ENCODE data around the gene CAMK4. TPM values are rescaled to one million over a fixed set of nuclear protein-coding genes. Genes with fewer than 3 reads are reported as not detected.

Gene CAMK4
- total RNA-seq, 1 experiment from 2014 or later, result 6.3 TPM

DNA sequence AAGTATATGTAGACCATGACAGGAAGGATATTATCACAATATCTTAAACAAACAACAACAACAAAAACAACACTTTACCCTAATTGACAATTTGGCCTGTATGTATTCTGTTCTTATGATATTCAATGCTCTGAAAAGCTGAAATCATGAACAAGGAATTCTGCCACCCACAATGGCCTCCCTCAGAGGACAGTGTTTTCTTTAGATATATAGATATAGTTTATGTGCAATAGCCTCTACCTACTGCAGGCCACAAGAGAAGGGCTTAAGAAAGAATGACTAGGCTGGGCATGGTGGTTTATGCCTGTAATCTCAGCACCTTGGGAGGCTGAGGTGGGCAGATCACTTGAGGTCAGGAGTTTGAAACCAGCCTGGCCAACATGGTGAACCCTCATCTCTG is 183.4 kb downstream of the CAMK4 start:
- no peak overlapping the region for H2BK120ac ChIP-seq (ENCODE audit: low read depth, low read length, poor library complexity, severe bottlenecking)
- H3K23ac ChIP-seq (ENCODE audit: insufficient read length, low read depth, low read length), result no peak overlapping the region
- no peak overlapping the region for H2BK15ac ChIP-seq (ENCODE audit: low read depth, low read length)
- DNase-seq, result no peak
- H3K27ac ChIP-seq (ENCODE audit: insufficient read length, low read depth, low read length), result no peak overlapping the region
- no peak overlapping the region for H4K8ac ChIP-seq (replicated peaks; ENCODE audit: insufficient read length, low read depth, low read length)
- Mint-ChIP-seq H3K27me3 (ENCODE audit: low read depth) (no peaks in the 10 kb centered on the region), H3K9me3 (peaks cover 16 to 19% of the 10 kb centered on the region in 2 experiments), H3K36me3 (ENCODE audit: insufficient read depth in 1 of 3, low read depth in 3 of 3) (peaks cover 12 to 21% (median 17%) of the 10 kb centered on the region in 3 experiments), H3K4me3 (no peak overlapping the region), H3K4me1 (no peaks in the 10 kb centered on the region), H3K27ac (no peak overlapping the region)
- no peaks in the 10 kb centered on the region for H3K79me2 ChIP-seq (ENCODE audit: insufficient read depth, low read length)
- no peak overlapping the region for H3K56ac ChIP-seq (ENCODE audit: insufficient read length, low read depth, low read length)
- no peak overlapping the region for H2AK5ac ChIP-seq (ENCODE audit: insufficient read length, low read length)
- no peak overlapping the region for H3K9ac ChIP-seq (ENCODE audit: extremely low read depth, insufficient read length, low read length)
- H3K23me2 ChIP-seq (ENCODE audit: insufficient read length, low read depth, low read length, poor library complexity, severe bottlenecking), result no peaks in the 10 kb centered on the region
- H3K4me2 ChIP-seq (ENCODE audit: insufficient read depth, insufficient read length, low read length), result no peak overlapping the region
- H2AFZ ChIP-seq (ENCODE audit: low read length), result no peak overlapping the region
- H3K4ac ChIP-seq (ENCODE audit: low read depth, low read length), result no peak overlapping the region
- H3K9me3 ChIP-seq (ENCODE audit: control insufficient read depth, low read depth, low read length), result peaks cover 6% of the 10 kb centered on the region
- no peak overlapping the region for H2BK5ac ChIP-seq (ENCODE audit: insufficient read length, low read length)
- H3K4me1 ChIP-seq (ENCODE audit: insufficient read depth, low read length), result no peaks in the 10 kb centered on the region
- H4K5ac ChIP-seq (ENCODE audit: insufficient read length, low read depth, low read length), result no peak overlapping the region
- no peak overlapping the region for H3K18ac ChIP-seq (ENCODE audit: insufficient read length, low read depth, low read length)
- H4K20me1 ChIP-seq (ENCODE audit: control insufficient read depth, insufficient read depth, insufficient read length), result no peaks in the 10 kb centered on the region
- H3T11ph ChIP-seq (ENCODE audit: low read length), result no peak overlapping the region
- H3K79me1 ChIP-seq (ENCODE audit: insufficient read depth, low read depth, low read length, poor library complexity, severe bottlenecking), result no peaks in the 10 kb centered on the region
- no peak overlapping the region for H4K91ac ChIP-seq (ENCODE audit: insufficient read length, low read depth, low read length)
- no peak overlapping the region for H2BK12ac ChIP-seq (ENCODE audit: insufficient read length, low read depth, low read length)
- no peak overlapping the region for H2BK20ac ChIP-seq (ENCODE audit: low read depth, low read length, poor library complexity, severe bottlenecking)
- H3K14ac ChIP-seq (ENCODE audit: insufficient read depth, low read length), result no peak overlapping the region
- no peaks in the 10 kb centered on the region for H3K27me3 ChIP-seq (ENCODE audit: insufficient read depth, low read length)
- no peak for TF ChIP-seq CTCF (conservative IDR thresholded peaks at IDR 0.05)
